ENCODE measurements around the gene MND1. TPM values are rescaled to one million over a fixed set of nuclear protein-coding genes. Genes with fewer than 3 reads are reported as not detected.

The MND1 gene
- total and polyA plus RNA-seq, 11 donors: 0.27 to 1.3 (median 0.40) TPM; not detected in 6

DNA sequence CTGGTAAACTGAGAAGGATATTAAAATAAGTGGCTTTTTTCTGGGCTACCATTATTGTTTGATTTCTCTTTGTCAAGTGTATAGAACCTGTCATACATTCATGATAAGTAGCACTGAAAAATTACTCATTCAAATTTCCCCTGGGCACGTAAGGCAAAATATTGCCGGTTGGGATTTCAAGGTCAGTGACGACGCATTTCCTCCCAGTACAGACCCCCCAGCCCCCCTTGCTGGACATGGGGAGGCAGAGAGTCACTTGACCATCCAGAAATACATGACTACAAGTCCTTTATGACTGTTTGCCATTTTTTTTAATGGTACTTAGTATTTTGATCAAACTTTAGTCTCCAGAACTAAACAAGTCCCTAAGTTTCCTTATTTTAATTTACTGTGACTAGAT lies 6.8 kb upstream of the MND1 start:
- H3K27ac ChIP-seq: no peak overlapping the region
- H3K36me3 ChIP-seq: peaks cover 0 to 45% (median 12%) of the 10 kb centered on the region in 9 donors
- 62 to 72% (median 64%) methylated on average over 4 of the region's 4 CpGs for WGBS, 4 donors
- no peak for TF ChIP-seq CTCF (IDR thresholded peaks at IDR 0.05)
- no peak for TF ChIP-seq POLR2A (IDR thresholded peaks at IDR 0.05)
- ATAC-seq (no peak), DNase-seq (no peak)
- H3K4me1 ChIP-seq: peaks cover 0 to 11% (median 6%) of the 10 kb centered on the region in 12 donors
- intact Hi-C loops (cut with DNase I): no loop called here
- no peaks in the 10 kb centered on the region for H3K9me3 ChIP-seq
- H3K27me3 ChIP-seq: no peaks in the 10 kb centered on the region
- H3K4me3 ChIP-seq: no peak overlapping the region

- no peaks in the 10 kb centered on the region for H3K27me3 ChIP-seq
- no peak overlapping the region for H3K27ac ChIP-seq
- 29 to 48% (median 37%) methylated on average over 5 of the region's 5 CpGs for WGBS, 4 donors
- TF ChIP-seq POLR2A (IDR thresholded peaks at IDR 0.05) (no peak), CTCF (IDR thresholded peaks at IDR 0.05) (no peak)
- H3K4me1 ChIP-seq: peaks cover 0 to 25% (median 13%) of the 10 kb centered on the region in 12 donors
- H3K4me3 ChIP-seq: no peak overlapping the region
- no peaks in the 10 kb centered on the region for H3K9me3 ChIP-seq
- peak in 1 of 4 donors; percentile 32 for ATAC-seq
- DNase-seq: no peak
- H3K36me3 ChIP-seq: peaks cover 0 to 9% (median 0%) of the 10 kb centered on the region in 9 donors
- intact Hi-C loops (cut with DNase I): loop anchor here (5.0 to 10.0 kb wide), 7 partner anchors 93 to 413 kb away; partner anchors contain the start of gene TMEM131L (in 4 of the 10)
Observed at GRCh38 chr4:153341575-153342090, 2.9 kb upstream of the MND1 start.

GRCh38 chr4:153342751-153343552 lies 1.5 kb upstream of the MND1 start:
- TF ChIP-seq POLR2A (IDR thresholded peaks at IDR 0.05) (no peak), CTCF (IDR thresholded peaks at IDR 0.05) (no peak)
- no peak for ATAC-seq
- Histone ChIP-seq H3K9me3 (no peaks in the 10 kb centered on the region), H3K27me3 (no peaks in the 10 kb centered on the region), H3K27ac (no peak overlapping the region), H3K4me3 (no peak overlapping the region), H3K4me1 (peaks cover 0 to 25% (median 13%) of the 10 kb centered on the region in 12 donors), H3K36me3 (peaks cover 0 to 6% (median 0%) of the 10 kb centered on the region in 9 donors)
- DNase-seq: no peak
- intact Hi-C loops (cut with DNase I): loop anchor here (1.0 to 10.0 kb wide), 8 partner anchors 92 to 412 kb away; partner anchors contain the start of gene TMEM131L (in 4 of the 10)
- WGBS, 4 donors: 84 to 95% (median 90%) methylated on average over 6 of the region's 6 CpGs

Data from heart left ventricle (tissue), 16 donors.